Large intestine (tissue), 3 donors: ENCODE data around the gene HEXB. TPM values are rescaled to one million over a fixed set of nuclear protein-coding genes. Genes with fewer than 3 reads are reported as not detected.

Source experiments
- DNase-seq, 2 donors: peaks; one replicate each; pipeline versions ENCODE4 v3.0.0 to v3.0.0-alpha.2; 2013
- H3K27ac ChIP-seq: one replicate; pipeline ENCODE4 v1.5.1; 2013; ENCODE audit warnings: low read length
- H3K27me3 ChIP-seq: 2 replicates; pipeline ENCODE4 v1.6.1; 2013; ENCODE audit warnings: low read length; ENCODE audit not compliant: control insufficient read depth, insufficient read depth
- H3K36me3 ChIP-seq: 2 replicates; pipeline ENCODE4 v1.6.1; 2013; ENCODE audit warnings: low read length; ENCODE audit not compliant: control insufficient read depth, insufficient read depth
- H3K4me1 ChIP-seq: one replicate; pipeline ENCODE4 v1.6.1; 2013; ENCODE audit warnings: low read length; ENCODE audit not compliant: control insufficient read depth, insufficient read depth
- H3K4me3 ChIP-seq: one replicate; pipeline ENCODE4 v1.5.1; 2013; ENCODE audit warnings: low read length
- H3K9me3 ChIP-seq: one replicate; pipeline ENCODE4 v1.6.1; 2013; ENCODE audit warnings: mild to moderate bottlenecking, low read depth, low read length, moderate library complexity; ENCODE audit not compliant: control insufficient read depth
- WGBS: methylation state at CpG from one replicate; pipeline ENCODE4 v1.1.5; 2013; ENCODE audit warnings: low lambda C conversion rate; ENCODE audit not compliant: insufficient coverage; 5-methylcytosine and 5-hydroxymethylcytosine counted together
- polyA plus RNA-seq: library from polyadenylated mRNA; unstranded; fragments of 120-200 nt; gene quantifications from one replicate; pipeline ENCODE4 v1.2.1, GENCODE V29; 2013

The HEXB gene
- polyA plus RNA-seq, 1 donor: 283 TPM

GRCh38 chr5:74766418-74766848, 81.4 kb downstream of the HEXB start:
- peak overlapping the region; percentile 99 for H3K4me3 ChIP-seq
- no peaks in the 10 kb centered on the region for H3K9me3 ChIP-seq
- H3K27ac ChIP-seq: peak overlapping the region; percentile 76
- WGBS: no CpG with 5 or more reads among the region's 10 CpGs
- H3K36me3 ChIP-seq: peaks cover 21% of the 10 kb centered on the region
- H3K27me3 ChIP-seq: no peaks in the 10 kb centered on the region
- H3K4me1 ChIP-seq: peaks cover 16% of the 10 kb centered on the region
- DNase-seq: peak; percentile 9 to 62

- Histone ChIP-seq H3K36me3 (peaks cover 22% of the 10 kb centered on the region), H3K4me3 (peak within 1 kb of the TSS; percentile 99), H3K27me3 (no peaks in the 10 kb centered on the region), H3K4me1 (peaks cover 16% of the 10 kb centered on the region), H3K27ac (peak within 1 kb of the TSS; percentile 76), H3K9me3 (no peaks in the 10 kb centered on the region)
- WGBS: no CpG with 5 or more reads among the region's 54 CpGs
- peak; percentile 87 to 96 for DNase-seq
Observed at GRCh38 chr5:74766849-74767578, 82.0 kb downstream of the HEXB start, which contains the start of the genes GFM2 and NSA2. TSS of gene GFM2 (minus strand) at chr5:74767117. CDS start at chr5:74763742, 3,375 bp downstream. TSS of gene NSA2 (plus strand) at chr5:74767249. CDS start at chr5:74767361, 112 bp downstream.

DNA sequence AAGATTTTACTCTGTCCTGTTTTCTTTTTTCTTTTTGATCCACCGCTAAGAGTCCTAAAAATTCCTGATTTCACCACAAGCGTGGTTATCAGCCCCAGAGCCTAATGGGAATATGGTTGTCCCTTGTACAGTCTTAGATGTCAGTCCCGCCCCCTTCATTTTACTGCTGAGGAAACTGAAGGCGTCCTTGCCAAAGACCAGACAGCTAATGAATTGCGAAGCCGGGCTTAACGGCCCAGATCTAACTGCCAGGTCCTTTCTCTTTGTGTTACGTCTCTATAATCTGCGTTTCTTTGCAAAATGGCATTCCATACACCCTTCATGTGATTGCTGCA, 82.5 kb downstream of the HEXB start:
- peak; percentile 31 to 83 for DNase-seq
- WGBS: 0% methylated on average over 4 of the region's 9 CpGs
- Histone ChIP-seq H3K9me3 (no peaks in the 10 kb centered on the region), H3K27ac (peak overlapping the region; percentile 76), H3K27me3 (no peaks in the 10 kb centered on the region), H3K4me1 (peaks cover 16% of the 10 kb centered on the region), H3K4me3 (peak overlapping the region; percentile 99), H3K36me3 (peaks cover 26% of the 10 kb centered on the region)

Other genes with a start within 250 kb of the HEXB start
- 122 TPM for gene ENC1, start 44.5 kb upstream of the HEXB start, polyA plus RNA-seq
- gene GFM2, start 81.9 kb downstream of the HEXB start, polyA plus RNA-seq: 26.1 TPM
- gene NSA2, start 82.0 kb downstream of the HEXB start, polyA plus RNA-seq: 189 TPM
- 3.7 TPM for gene FAM169A, start 181.2 kb downstream of the HEXB start, polyA plus RNA-seq